SKM-1 treated with dmso at 0.1 percent for 144 hours (cell line): ENCODE measurements around the gene ENGASE.
A peak's percentile ranks its signal among the peaks of the same experiment; 100 is the strongest.
"Not testable (repeated sequence)": the region's sequence is repeated elsewhere in the genome, so short reads cannot be mapped to it uniquely, and the experiment has no call there.

Experiments used
- DNase-seq: peaks from one replicate; lab custom pipeline; 2025; ENCODE audit not compliant: unreplicated experiment; lab: John Stamatoyannopoulos, UW

Gene ENGASE

DNA sequence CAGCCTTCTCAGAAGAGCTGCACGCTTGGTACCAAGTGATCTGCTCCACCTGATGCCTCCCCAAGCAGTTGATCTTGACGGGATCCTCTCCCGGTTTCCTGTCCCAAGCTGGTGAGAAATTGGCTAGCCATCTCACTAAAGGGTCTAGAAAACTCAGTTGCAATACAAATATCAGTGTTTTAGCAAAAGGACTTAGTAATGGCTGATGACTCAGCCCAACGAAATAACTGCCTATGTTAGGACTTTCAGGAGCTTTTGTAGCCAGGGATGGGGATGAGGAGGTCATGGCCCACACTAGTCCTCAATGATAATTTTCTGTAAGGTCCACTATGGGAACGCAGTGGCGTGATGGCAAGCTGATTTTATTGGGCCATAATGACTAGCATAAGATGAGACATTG, 23.3 kb upstream of the ENGASE start:
- no peak for DNase-seq

DNA sequence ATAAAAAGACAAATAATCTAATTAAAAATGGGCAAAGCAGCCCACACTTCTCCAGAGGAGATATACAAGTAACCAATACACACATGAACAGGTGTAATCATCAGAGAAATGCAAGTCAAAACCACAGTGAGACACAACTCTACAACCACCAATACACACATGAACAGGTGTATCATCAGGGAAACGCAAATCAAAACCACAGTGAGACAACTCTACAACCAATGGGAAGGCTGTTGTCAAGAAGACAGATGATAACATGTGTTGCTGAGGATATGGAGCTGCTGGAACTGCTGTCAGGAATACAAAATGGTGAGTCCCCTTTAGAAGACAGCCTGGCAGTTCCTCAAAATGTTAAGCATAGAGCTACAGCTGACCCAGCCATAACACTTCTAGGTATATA, 22.5 kb upstream of the ENGASE start:
- DNase-seq: no peak

GRCh38 chr17:79053251-79053925, 21.2 kb upstream of the ENGASE start:
- no peak for DNase-seq

DNA sequence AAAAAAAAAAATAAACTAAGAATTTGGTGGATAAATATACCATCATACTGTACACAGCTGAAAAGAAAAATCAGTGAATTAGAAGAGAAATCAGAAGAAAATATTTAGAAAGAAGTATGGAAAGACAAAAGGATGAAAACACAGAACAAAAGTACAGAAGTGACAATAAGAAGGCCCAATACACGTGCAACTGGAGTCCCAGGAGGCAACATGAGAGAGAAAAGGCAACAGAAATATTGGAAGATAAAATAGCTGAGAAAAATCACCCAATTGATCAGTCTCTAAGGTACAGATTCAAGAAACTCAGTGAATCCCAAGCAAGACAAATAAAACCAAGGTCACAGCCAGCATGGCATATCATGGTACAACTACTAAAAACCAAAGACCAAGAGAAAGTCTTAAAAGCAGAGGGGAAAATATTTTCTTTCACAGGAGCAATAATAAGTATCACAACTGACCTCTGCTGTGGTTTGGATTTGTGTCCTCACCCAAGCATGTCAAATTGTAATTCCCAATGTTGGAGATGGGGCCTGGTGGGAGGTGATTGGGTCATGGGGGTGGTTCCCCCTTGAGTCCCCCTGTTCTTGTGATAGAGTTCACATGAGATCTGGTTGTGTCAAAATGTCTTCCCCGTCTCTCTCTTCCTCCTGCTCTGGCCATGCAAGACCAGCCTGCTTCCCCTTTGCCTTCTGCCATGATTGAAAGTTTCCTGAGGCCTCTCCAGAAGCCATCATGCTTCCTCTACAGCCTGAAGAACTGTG, 20.2 kb upstream of the ENGASE start:
- DNase-seq: no peak

DNA sequence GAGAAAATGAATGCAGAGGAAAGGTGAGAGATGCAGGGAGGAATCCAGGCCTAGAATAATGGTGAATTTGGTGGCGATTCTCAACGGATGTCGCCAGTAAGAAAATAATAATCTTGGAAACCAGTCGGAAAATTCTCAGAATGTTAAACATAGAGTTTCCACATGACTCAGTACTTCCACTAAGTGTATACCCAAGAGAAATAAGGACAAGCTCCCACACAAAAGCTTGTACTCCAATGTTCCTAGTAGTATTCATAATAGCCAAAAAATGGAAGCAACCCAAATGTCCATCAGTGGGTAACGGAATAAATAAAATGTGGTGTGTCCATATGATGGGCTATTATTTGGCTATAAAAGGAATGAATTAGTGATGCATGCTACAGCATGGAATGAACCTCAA, 19.4 kb upstream of the ENGASE start:
- DNase-seq: no peak

DNA sequence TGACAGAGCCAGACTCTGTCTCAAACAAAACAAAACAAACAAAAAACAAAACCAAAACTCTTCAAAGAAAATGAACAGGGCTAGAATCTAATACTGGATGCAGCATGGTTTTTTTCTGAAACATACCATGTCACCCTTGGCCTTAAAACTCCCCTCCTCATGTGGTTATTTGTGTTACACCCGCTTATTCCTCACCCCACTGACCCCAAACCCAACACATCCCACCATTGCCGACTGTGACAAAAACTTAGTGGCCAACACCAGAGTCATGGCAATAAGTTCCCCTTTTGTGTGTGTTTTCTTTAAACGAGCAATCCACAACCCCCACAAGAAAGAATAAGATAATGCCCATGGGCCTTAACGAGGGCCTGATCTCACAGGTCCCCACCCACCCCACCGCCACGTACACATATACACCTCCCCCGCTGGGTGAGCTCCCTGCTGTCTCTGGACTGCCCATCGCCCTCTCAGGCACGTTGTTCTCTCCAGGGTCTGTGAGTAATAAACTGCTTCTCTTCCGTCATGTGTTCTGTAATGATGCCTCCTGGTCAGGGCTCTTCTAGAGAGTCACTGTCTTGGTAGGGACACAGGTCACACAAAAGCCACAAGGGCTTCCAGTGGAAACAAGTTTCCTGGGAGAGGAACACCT, 16.8 kb upstream of the ENGASE start:
- DNase-seq: no peak

DNA sequence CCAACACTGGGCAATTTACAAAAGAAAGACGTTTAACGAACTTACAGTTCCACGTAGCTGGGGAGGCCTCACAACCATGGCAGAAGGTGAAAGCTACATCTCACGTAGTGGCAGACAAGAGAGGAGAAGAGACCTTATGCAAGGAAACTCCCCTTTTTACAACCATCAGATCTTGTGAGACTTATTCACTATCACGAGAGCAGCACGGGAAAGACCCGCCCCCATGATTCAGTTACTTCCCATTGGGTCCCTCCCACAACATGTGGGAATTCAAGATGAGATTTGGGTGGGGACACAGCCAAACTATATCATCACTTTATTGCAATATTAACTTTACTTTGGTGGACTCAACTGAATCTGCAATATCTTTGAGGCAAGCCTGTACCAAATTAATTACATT, 11.9 kb upstream of the ENGASE start:
- DNase-seq: no peak

GRCh38 chr17:79064026-79064425, 10.6 kb upstream of the ENGASE start:
- DNase-seq: no peak

- peak; percentile 2 for DNase-seq
These were observed 9.4 kb upstream of the ENGASE start for GRCh38 chr17:79065105-79065670.

GRCh38 chr17:79066963-79067362, 7.7 kb upstream of the ENGASE start:
- no peak for DNase-seq

DNA sequence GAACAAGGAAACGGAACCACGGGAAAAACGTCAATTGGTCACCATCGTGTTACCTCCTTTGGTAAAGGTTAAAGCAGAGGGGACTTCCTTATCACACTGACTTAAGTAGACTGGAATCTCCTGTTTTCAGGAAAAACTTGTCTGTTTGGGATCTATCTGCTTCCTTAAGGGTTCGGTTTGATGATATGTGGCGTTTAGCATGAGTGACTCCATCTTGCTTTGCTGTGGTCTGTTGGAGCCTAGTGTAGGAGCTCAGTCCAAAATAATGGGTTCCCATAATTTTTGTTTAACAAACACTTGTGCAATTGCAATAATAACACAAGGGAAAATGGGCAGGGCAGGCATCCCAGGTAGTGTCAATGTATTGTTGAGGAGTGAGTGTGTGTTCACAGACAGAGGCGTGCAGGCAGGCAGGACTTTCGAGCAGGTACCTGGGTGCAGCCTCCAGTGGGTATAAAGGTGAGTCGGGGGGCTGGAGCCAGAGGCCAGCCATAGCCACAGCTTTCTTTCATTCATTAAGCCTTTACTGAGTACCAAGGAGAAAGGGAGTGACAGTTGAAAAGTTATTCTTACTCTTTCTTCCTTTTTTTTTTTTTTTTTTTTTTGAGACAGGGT, 4.3 kb upstream of the ENGASE start:
- DNase-seq: no peak

DNA sequence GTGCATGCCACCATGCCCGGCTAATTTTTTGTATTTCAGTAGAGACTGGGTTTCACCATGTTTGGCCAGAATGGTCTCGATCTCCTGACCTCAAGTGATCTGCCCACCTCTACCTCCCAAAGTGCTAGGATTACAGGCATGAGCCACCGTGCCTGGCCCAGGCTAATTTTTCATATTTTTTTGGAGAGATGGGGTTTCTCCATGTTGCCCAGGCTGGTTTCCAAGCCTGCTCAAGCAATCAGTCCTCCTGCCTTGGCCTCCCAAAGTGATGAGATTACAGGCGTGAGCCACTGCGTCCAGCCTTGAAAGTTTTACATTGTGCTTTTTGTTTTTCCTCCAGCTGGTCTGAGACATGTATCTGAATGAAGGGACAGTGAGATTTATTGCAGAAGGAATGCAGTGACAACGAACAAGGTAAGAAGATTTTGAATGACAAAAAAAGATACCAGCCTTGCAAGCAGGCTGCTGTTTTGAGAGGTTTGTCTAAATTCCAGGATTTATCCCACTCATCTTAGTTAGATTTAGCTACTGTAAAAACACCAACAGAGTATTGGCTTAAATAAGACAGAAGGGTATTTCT, 3.4 kb upstream of the ENGASE start:
- DNase-seq: no peak

GRCh38 chr17:79072544-79072943, 2.1 kb upstream of the ENGASE start:
- no peak for DNase-seq

DNA sequence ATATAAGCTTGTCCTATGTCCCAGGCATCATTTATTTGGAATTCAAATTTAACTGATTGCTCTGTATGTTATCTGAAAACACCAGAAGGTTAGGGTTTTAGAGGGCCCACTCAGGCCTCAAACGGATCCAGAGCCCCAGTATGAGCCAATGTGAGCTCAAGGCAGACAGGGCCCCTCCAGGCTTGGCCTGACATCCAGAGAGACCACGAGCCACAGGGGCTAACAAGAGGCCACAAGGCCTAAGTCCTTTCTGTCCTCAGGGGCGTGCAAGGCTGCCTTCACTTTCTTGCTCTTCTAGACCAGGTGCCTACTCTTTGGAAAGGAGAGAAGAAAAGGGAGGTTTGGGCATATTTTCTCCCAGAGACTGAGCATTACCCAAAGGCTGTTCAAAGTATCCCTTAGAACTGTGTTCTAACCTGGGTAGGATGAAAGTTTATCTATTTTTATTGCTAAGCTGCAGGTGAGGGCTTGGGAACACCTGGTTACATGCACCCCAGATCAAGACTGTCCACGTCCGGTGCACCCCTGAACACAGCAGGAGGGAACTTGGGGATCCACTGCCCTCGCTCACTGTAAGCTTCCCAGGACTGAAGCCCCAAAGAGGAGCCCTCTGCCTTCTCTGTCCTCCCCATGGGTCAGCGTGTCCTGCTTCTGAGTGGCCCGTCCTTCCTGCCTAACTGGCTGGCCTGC, 1.5 kb upstream of the ENGASE start:
- no peak for DNase-seq

GRCh38 chr17:79073706-79074088, 927 bp upstream of the ENGASE start:
- DNase-seq: no peak

GRCh38 chr17:79074121-79074648, 439 bp upstream of the ENGASE start:
- not testable (repeated sequence) for DNase-seq

DNA sequence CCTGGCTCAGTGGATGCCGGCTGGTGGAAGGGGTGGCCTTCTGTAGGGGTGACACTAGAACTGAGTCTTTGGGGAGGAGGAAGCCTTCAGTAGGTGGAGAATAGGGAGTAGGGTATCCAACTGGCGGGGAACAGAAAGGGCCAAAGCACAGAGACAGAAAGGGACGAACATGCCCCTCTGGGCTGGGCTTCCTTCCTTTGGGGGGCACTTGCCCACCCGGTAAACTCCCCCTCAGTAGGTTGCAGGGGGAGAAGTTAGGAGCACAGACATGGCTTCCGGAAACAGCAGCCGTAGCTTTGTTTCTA, 774 bp downstream of the ENGASE start:
- no peak for DNase-seq

GRCh38 chr17:79075861-79076406, 1.3 kb downstream of the ENGASE start:
- DNase-seq: no peak

DNA sequence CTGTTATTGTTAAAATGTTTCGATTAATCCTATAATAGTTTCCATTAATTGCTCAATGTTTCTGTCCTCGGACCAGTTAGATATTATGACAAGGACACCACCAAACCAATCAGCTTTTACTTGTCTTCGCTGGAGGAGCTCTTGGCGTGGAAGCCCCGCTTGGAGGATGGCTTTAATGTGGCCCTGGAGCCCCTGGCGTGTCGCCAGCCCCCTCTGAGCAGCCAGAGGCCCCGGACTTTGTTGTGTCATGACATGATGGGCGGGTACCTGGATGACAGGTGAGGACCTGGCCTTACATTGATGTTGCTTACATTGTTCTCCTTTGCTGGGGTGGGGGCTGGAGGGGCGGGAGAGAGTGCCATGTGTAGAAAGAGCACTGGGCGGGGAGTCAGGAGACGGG, 3.0 kb downstream of the ENGASE start:
- DNase-seq: no peak

GRCh38 chr17:79078476-79079190, 4.0 kb downstream of the ENGASE start:
- DNase-seq: no peak
